Ovary (tissue), 9 donors: ENCODE data around the gene TMEM132D. TPM values are rescaled to one million over a fixed set of nuclear protein-coding genes. Genes with fewer than 3 reads are reported as not detected.

Source experiments
- DNase-seq, 5 donors: peaks; one replicate each; pipeline ENCODE4 v3.0.0-alpha.2; 2019 to 2020
- H3K27ac ChIP-seq, 2 donors: fragments of 200-600 bp; one replicate each; pipeline versions ENCODE4 v1.5.1 to v1.8.0; 2019 to 2022
- H3K27me3 ChIP-seq: fragments of 200-600 bp; one replicate; pipeline ENCODE4 v1.8.0; 2022
- H3K36me3 ChIP-seq: fragments of 200-600 bp; sonication (generic); one replicate; pipeline ENCODE4 v1.5.1; 2019
- H3K4me1 ChIP-seq: one replicate; pipeline ENCODE4 v1.8.1; 2013; ENCODE audit warnings: mild to moderate bottlenecking, moderate library complexity; ENCODE audit not compliant: insufficient read depth
- H3K4me3 ChIP-seq: fragments of 200-600 bp; sonication (generic); one replicate; pipeline ENCODE4 v1.5.1; 2017
- H3K9me3 ChIP-seq, 2 donors: fragments of 200-600 bp in 1 of 2; sonication (generic) in 1 of 2; one replicate each; pipeline versions ENCODE4 v1.5.1 to v1.8.1; 2013 to 2019; ENCODE audit warnings: mild to moderate bottlenecking in 1 of 2, moderate library complexity in 1 of 2
- EP300 ChIP-seq: sonication (generic); formaldehyde crosslinking; IDR thresholded peaks from one replicate; pipeline ENCODE4 v1.6.1; 2017; ENCODE audit warnings: antibody characterized with exemption
- POLR2A ChIP-seq: fragments of 450-650 bp; IDR thresholded peaks from one replicate; pipeline ENCODE4 v1.6.1; 2017; ENCODE audit warnings: antibody characterized with exemption, mild to moderate bottlenecking, moderate library complexity
- WGBS, 3 donors: extraction: QIAGEN DNeasy Blood & Tissue Kit in 1 of 3; methylation state at CpG; one replicate each; pipeline versions ENCODE4 v1.1.5 to v1.1.7; 2013 to 2017; 5-methylcytosine and 5-hydroxymethylcytosine counted together
- intact Hi-C, 4 donors: fragments of 100-400 bp; cut with DNase I; formaldehyde crosslinking; loops; one replicate each; pipeline versions ENCODE4 v1.11.0 to v1.15.1; 2022 to 2023
- polyA plus RNA-seq, 2 donors: library from polyadenylated mRNA; stranded (reverse); fragments of 200-250 nt in 1 of 2; fragments of 350-450 nt in 1 of 2; fragmentation: Illumina TruSeq in 1 of 2; extraction: RNeasy Lipid Tissue Mini Kit (QIAGEN cat#74804) in 1 of 2; gene quantifications; one replicate each; pipeline ENCODE4 v1.2.3, GENCODE V29; 2013 to 2014
- total RNA-seq, 7 donors: library from RNA; depleted of rRNA in 2 of 7; stranded (reverse); fragments of >200 nt in 2 of 7; fragmentation: NEBNext Ultra II Directional in 3 of 7; extraction: Animal tissue kit (Norgen Biotek cat#: 25700) in 3 of 7; gene quantifications; one replicate each; pipeline versions ENCODE4 v1.1.0 to v1.2.4, GENCODE V29; 2016 to 2023
- TF ChIP-seq, protein P1 (sequence below), 3 donors: fragments of 450-650 bp in 2 of 3; fragments of 200-600 bp in 1 of 3; IDR thresholded peaks; one replicate each; pipeline versions ENCODE4 v1.5.1 to v1.8.0; 2016 to 2022; ENCODE audit warnings: antibody characterized with exemption in 3 of 3, mild to moderate bottlenecking in 1 of 3
- donor health status: DM: no; HTN: no; CAD: no; lungs with moderate emphysema.
- donor health status: DM: no; HTN: no; CAD: no.
- donor health status: Bipolar disorder and iron deficiency.
- donor health status: DM: yes; HTN: yes; CAD: no.
- donor health status: DM: no; HTN: no; CAD: no.
- donor health status: DM: yes; HTN: yes; CAD: no.

The TMEM132D gene
- total and polyA plus RNA-seq, 9 donors, result 0.04 TPM; not detected in 8

- no peaks in the 10 kb centered on the region for H3K27me3 ChIP-seq
- no peaks in the 10 kb centered on the region for H3K4me1 ChIP-seq
- H3K9me3 ChIP-seq, result no peaks in the 10 kb centered on the region
- H3K4me3 ChIP-seq, result no peak overlapping the region
- no peak for DNase-seq
- intact Hi-C loops, result no loop called here
- no peaks in the 10 kb centered on the region for H3K36me3 ChIP-seq
- 50 to 63% (median 53%) methylated on average over 6 of the region's 6 CpGs for WGBS, 3 donors
- H3K27ac ChIP-seq, result no peak overlapping the region
- TF ChIP-seq POLR2A, result no peak
- TF ChIP-seq, protein P1, sequence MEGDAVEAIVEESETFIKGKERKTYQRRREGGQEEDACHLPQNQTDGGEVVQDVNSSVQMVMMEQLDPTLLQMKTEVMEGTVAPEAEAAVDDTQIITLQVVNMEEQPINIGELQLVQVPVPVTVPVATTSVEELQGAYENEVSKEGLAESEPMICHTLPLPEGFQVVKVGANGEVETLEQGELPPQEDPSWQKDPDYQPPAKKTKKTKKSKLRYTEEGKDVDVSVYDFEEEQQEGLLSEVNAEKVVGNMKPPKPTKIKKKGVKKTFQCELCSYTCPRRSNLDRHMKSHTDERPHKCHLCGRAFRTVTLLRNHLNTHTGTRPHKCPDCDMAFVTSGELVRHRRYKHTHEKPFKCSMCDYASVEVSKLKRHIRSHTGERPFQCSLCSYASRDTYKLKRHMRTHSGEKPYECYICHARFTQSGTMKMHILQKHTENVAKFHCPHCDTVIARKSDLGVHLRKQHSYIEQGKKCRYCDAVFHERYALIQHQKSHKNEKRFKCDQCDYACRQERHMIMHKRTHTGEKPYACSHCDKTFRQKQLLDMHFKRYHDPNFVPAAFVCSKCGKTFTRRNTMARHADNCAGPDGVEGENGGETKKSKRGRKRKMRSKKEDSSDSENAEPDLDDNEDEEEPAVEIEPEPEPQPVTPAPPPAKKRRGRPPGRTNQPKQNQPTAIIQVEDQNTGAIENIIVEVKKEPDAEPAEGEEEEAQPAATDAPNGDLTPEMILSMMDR (IDR thresholded peaks at IDR 0.05), result no peak
- TF ChIP-seq EP300, result no peak
Measured at GRCh38 chr12:129379076-129379804, 524.6 kb downstream of the TMEM132D start.

GRCh38 chr12:129378496-129378895, 525.3 kb downstream of the TMEM132D start:
- H3K9me3 ChIP-seq, result no peaks in the 10 kb centered on the region
- no peak overlapping the region for H3K27ac ChIP-seq
- no peaks in the 10 kb centered on the region for H3K36me3 ChIP-seq
- WGBS, 3 donors, result 78 to 81% (median 80%) methylated on average over 5 of the region's 5 CpGs
- intact Hi-C loops, result no loop called here
- no peak for DNase-seq
- no peaks in the 10 kb centered on the region for H3K4me1 ChIP-seq
- TF ChIP-seq POLR2A, result no peak
- TF ChIP-seq EP300, result no peak
- TF ChIP-seq, protein P1 (IDR thresholded peaks at IDR 0.05), result no peak
- H3K27me3 ChIP-seq, result no peaks in the 10 kb centered on the region
- H3K4me3 ChIP-seq, result no peak overlapping the region

DNA sequence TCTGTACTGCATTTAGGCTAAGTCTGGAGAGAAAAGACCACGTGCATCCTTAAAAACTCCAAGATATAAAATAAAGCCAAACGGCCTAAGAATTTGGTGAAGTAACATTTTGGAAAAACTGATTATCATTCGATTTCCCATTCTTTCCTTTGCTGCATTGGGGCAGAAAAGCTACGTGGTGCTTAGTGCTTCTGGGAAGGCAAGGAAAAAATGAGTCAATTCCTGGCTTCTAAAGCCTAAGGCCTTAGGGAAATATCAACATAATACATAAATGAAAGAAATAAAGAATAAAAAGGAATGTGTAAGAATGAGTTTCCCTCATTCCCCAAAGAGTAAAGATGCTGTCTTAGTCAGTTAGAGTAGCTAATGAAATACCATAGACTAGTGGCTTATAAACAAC, 530.1 kb downstream of the TMEM132D start:
- DNase-seq, result no peak
- no peaks in the 10 kb centered on the region for H3K36me3 ChIP-seq
- H3K4me3 ChIP-seq, result no peak overlapping the region
- H3K27ac ChIP-seq, result no peak overlapping the region
- H3K9me3 ChIP-seq, result no peaks in the 10 kb centered on the region
- intact Hi-C loops, result no loop called here
- TF ChIP-seq, protein P1 (IDR thresholded peaks at IDR 0.05), result no peak
- TF ChIP-seq EP300 (no peak), POLR2A (no peak)
- H3K27me3 ChIP-seq, result no peaks in the 10 kb centered on the region
- H3K4me1 ChIP-seq, result no peaks in the 10 kb centered on the region
- WGBS, 3 donors, result 69 to 73% (median 72%) methylated on average over 4 of the region's 4 CpGs

DNA sequence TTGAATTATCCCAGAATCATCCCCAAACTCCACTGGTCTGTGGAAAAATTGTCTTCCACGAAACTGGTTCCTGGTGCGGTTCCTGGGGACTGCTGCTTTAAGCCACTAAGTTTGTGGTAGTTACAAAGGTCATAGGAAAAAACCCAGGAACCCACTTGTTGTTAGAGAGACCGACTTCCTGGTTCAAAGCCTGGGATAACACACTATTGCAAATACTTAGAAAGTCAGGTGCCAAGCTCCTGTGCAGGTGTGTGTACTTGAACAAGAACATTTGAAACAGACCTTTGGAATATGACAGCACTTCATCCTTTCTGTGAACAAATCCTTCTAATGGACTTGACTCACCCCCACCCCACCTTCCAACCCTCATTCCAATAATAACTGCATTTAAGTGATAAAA, 530.9 kb downstream of the TMEM132D start:
- H3K4me3 ChIP-seq, result no peak overlapping the region
- TF ChIP-seq EP300, result no peak
- TF ChIP-seq POLR2A, result no peak
- TF ChIP-seq, protein P1 (IDR thresholded peaks at IDR 0.05), result no peak
- H3K27me3 ChIP-seq, result no peaks in the 10 kb centered on the region
- no peaks in the 10 kb centered on the region for H3K4me1 ChIP-seq
- no peak overlapping the region for H3K27ac ChIP-seq
- intact Hi-C loops, result no loop called here
- H3K36me3 ChIP-seq, result no peaks in the 10 kb centered on the region
- 40 to 86% (median 83%) methylated on average over 3 of the region's 3 CpGs for WGBS, 3 donors
- H3K9me3 ChIP-seq, result no peaks in the 10 kb centered on the region
- no peak for DNase-seq
